Astrocyte of the cerebellum (primary cell): ENCODE data around the gene BACE1.

Experiments used
- DNase-seq: peaks from one replicate; pipeline ENCODE4 v3.0.0-alpha.2; 2011; ENCODE audit warnings: low read depth
- H3K4me3 ChIP-seq: 2 replicates; pipeline ENCODE4 v1.5.1; 2011; ENCODE audit warnings: mild to moderate bottlenecking, low read depth, low read length, moderate library complexity
- CTCF ChIP-seq: IDR thresholded peaks from 2 replicates; pipeline ENCODE4 v1.5.1; 2012; ENCODE audit warnings: low read length, low read depth, moderate library complexity, mild to moderate bottlenecking; ENCODE audit errors: missing control alignments
- in situ Hi-C: cut with HindIII; loops from 2 replicates; pipeline ENCODE4 v1.10.0; 2017; ENCODE audit warnings: low sequenced_read_pairs

The BACE1 gene

GRCh38 chr11:117259417-117259816 lies 56.6 kb downstream of the BACE1 start:
- in situ Hi-C loops: no loop called here
- no peak overlapping the region for H3K4me3 ChIP-seq
- no peak for DNase-seq
- TF ChIP-seq CTCF: no peak

DNA sequence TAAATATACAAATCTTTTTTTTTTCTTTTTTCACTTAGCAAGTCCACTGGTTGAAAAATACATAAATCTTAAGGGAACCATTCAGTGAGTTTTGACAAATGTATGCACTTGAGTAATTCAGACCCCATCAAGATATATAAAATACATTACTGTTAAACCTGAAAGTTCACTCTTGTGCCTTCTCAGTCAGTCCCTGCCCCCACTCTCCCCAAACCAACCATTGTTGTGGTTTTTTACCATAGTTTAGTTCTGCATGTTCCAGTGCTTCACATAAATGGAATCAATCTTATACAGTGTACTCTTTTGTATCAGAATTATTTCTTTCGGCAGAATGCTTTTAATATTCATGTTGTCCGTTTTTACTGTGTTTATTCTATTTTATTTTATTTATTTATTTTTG lies 57.5 kb downstream of the BACE1 start:
- DNase-seq: no peak
- no peak overlapping the region for H3K4me3 ChIP-seq
- TF ChIP-seq CTCF: no peak
- in situ Hi-C loops: no loop called here

DNA sequence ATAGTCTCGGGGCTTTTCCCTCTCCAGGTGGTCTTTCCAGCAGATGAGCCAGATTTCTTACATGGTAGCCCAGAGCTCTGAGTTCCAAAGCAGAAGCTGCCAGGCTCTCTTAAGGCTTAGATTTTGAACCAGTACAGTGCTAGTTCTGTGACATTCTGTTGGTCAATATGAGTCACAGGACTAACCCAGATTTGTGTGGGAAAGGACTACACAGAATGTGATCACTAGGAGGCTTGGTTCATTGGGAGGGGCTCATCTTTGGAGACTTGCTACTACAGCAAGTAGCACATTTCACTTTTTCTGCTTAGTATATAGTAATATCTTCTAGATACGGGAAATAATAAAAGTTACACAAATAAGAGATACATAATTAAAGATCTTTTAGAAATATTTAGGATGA lies 59.5 kb downstream of the BACE1 start:
- no peak overlapping the region for H3K4me3 ChIP-seq
- in situ Hi-C loops: no loop called here
- DNase-seq: no peak
- no peak for TF ChIP-seq CTCF

DNA sequence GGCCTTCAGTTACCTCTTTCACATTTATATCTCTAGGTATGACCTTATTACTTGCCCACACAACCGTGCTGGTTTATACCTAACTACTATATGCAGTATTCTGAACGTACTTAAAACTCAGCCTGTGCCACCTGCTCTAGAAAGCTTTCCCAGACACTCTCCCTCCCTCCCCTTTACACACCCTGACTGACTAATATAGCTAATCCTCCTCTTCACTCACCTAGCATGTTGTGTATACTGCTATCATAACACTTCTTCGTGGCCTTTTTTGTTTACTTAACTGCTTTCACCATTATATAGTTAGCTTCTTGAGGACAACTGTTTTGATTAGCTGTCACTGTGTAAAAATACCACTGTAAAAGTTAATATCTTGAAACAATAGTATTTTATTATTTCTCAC lies 60.1 kb downstream of the BACE1 start:
- no peak for TF ChIP-seq CTCF
- no peak for DNase-seq
- H3K4me3 ChIP-seq: no peak overlapping the region
- in situ Hi-C loops: no loop called here

DNA sequence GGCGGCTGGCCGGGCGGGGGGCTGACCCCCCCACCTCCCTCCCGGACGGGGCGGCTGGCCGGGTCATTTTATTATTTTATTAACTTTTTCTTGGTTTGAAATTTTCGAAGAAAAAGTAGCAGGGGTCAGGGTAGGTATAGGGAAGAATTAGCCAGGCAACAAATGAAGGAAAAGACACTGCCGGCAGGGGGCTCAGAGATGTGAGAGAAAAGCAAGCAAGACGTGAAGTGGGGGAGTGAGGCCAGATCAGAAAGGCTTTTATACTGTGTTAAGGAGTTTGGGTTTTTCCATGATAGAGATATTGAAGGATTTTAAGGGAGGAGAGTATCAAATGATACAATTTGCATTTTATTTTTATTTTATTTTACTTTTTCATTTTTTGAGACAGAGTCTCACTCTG lies 64.5 kb downstream of the BACE1 start:
- H3K4me3 ChIP-seq: no peak overlapping the region
- in situ Hi-C loops: no loop called here
- TF ChIP-seq CTCF: no peak
- no peak for DNase-seq

- no peak overlapping the region for H3K4me3 ChIP-seq
- DNase-seq: no peak
- in situ Hi-C loops: no loop called here
- TF ChIP-seq CTCF: no peak
These were observed 66.5 kb downstream of the BACE1 start for GRCh38 chr11:117249571-117249970.

- H3K4me3 ChIP-seq: no peak overlapping the region
- in situ Hi-C loops: no loop called here
- no peak for DNase-seq
- TF ChIP-seq CTCF: no peak
These were observed 67.7 kb downstream of the BACE1 start for GRCh38 chr11:117248341-117248740.
